ENCODE results near the gene SLC31A2.

SLC31A2 gene

DNA sequence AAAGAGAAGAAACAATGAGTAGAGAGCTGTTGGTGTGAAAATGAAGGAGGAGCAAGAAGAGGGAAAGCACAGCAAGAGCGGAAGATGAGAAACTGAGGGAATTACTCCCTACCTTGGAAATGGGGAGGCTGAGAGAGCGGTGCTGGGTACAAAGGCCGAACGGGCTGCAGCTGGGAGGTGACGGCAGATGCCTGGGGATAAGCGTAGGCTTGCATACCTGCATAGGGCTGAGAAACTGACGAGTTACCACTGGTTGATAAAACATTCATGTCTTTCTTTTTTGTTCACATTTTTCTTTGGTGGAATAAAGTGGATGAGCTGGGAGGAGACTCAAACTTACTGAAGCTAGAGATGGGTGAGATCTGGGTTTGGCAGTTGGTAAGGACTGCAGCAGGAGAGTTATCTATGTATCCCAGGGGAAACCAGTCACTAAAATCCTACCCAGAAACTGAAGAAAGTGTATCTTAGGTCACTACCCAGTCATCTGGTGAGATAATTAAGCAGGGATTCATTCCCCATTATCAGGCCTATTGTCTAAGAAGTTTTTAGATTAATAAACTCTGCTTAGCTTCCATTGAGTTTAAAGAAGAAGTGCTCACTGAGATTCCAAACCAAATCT lies 35.4 kb downstream of the SLC31A2 start:
- no peak for DNase-seq (ENCODE audit: low read depth)

DNA sequence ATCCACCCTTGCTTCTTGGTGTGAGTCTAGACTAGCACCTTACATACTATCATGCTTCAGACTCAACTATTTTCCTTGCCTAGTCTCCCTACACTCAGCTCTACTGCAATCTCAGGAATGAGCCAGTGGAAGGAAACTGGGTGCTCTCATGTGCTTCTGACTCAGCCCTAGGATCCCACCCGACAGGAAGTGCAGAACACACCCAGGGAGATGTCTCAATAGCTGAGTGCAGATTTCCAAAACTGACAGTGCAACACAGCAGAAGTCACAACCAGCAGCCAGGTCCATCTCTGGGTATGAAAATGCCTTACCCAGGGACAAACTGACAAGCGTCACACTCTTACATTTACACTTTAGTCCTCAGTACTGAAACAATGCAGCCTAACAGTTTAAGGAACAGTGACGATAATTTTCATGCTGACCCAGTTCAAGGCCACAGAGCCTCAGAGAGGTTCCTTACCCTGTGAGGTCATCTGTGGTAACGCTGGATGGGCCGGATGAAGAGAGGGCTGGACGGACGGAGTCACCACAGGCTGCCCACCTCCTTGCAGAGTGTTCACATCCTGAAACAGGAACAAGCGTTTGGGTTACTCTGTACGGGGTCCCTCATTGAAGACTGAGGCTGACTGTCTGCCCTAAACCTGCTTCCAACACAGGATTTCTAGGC lies 37.3 kb downstream of the SLC31A2 start:
- DNase-seq (ENCODE audit: low read depth) = no peak

- no peak for DNase-seq (ENCODE audit: low read depth)
These were observed 41.6 kb downstream of the SLC31A2 start for GRCh38 chr9:113192455-113192854.

- DNase-seq (ENCODE audit: low read depth) = no peak
These were observed 49.0 kb downstream of the SLC31A2 start for GRCh38 chr9:113199683-113200329.

DNA sequence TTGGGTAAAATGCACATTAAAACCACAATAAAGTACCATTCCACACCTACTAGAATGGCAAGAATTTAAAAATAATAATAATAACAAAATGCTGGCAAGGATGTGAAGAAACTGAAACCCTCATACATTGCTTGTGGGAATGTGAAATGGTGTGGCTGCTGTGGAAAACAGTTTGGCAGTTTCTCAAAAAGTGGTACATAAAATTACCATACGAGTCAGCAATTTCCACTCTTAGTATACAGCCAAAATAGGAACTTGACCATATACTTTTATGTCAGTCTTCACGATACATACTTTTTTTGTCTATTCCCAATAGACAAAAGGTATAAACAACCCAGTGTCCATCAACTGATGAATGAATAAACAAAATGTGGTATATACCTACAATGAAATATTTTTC lies 54.6 kb downstream of the SLC31A2 start:
- DNase-seq (ENCODE audit: low read depth) = no peak

DNA sequence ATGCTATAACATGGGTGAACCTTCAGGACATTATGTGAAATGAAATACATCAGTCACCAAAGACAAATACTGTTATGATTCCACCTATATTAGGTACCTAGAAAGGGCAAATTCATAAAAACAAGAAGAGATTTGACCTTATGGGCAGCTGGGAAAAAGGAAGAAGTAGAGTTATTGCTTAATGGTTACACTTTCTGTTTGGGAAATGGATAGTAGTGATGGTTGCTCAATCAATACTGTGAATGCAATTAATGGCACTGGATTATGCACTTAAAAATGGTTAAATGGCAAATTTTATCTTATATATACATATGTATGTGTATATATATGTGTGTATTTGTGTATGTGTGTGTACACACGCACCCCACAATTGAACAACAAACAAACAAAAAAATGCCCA lies 55.1 kb downstream of the SLC31A2 start:
- no peak for DNase-seq (ENCODE audit: low read depth)

DNA sequence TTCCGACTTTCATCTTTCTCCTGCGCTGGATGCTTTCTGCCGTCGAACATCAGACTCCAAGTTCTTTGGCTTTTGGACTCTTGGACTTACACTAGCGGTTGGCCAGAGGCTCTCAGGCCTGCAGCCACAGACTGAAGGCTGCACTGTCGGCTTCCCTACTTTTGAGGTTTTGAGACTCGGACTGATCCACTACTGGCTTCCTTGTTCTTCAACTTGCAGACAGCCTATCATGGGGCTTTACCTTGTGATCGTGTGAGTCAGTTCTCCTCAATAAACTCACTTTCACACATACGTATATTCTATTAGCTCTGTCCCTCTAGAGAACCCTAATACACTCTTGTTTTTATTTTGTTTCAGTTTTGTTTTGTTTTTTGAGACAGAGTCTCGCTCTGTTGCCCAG lies 60.0 kb downstream of the SLC31A2 start:
- DNase-seq (ENCODE audit: low read depth) = no peak

Data from activated T-cell treated with anti-CD3 and anti-CD28 coated beads for 1 hour (primary cell).